Tongue (tissue), 2 donors: ENCODE results near the gene P2RX2. TPM values are rescaled to one million over a fixed set of nuclear protein-coding genes. Genes with fewer than 3 reads are reported as not detected.
A peak's percentile ranks its signal among the peaks of the same experiment; 100 is the strongest.
"Not testable (repeated sequence)": the region's sequence is repeated elsewhere in the genome, so short reads cannot be mapped to it uniquely, and the experiment has no call there.

ENCODE experiments used
- DNase-seq: peaks from one replicate; pipeline ENCODE4 v3.0.0-alpha.2; 2015
- total RNA-seq: library from RNA; depleted of rRNA; stranded (reverse); fragments of >200 nt; gene quantifications from one replicate; pipeline ENCODE4 v1.2.3, GENCODE V29; 2014

P2RX2 gene
- total RNA-seq, 1 donor from 2014 or later, result not detected

DNA sequence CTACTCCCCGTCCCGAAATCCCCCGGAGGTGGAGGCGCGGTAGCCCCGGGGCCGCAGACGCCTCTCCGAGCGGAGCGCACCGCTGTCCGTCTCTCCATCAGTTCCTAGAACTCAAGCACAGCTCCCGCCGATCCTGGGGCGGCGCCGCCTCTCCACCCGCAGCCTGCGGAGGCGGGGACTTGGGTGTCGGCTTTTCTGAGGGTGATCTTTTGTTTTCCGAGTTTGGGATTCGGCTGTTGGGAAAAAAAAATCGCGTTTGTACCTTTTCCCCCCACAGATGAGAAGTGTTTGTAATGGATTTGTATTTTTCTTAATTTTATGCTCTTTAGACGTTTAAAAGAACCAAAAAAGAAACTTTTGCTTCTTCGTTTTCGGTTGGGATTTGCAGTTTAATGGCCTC is 34.8 kb upstream of the P2RX2 start:
- no peak for DNase-seq

DNA sequence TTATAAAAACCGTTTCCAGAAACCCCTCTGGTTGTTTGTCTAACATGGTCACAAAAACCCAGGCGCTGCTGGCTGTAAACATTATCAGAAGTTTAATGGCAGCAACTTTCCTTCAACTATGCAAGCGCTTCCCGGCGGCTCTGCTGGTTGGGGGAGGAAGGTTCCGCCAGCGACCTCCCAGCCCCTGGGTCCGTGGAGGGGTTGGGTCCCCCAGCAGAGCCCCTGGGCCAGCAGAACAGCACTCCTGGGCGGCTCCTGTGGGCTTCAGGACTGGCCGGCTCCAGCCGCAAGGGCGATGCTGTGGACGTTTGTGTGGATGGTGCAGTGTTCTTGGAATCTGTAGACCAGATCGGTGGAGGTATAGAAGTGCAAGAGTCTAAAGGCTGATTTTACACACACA is 34.1 kb upstream of the P2RX2 start:
- no peak for DNase-seq

DNA sequence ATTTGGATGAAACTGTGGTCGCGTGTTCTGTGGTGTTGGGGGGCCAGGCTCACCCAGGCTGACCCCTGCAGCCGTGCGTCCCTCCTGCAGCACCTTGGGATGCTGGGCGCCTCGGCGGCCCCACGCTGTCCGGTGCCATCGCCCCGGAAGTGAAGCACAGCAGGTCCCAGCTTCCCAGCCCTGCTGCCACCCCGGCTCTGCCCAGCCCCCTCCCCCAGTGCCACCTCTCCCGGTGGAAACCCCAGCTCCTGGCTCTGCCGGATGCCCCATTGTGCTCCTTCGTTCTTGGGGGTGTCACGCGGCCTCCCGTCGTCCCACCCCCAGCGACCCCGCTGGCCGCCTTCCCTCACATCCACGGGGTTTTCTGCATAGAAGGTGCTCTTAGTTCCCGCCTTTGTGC is 33.4 kb upstream of the P2RX2 start:
- no peak for DNase-seq

DNA sequence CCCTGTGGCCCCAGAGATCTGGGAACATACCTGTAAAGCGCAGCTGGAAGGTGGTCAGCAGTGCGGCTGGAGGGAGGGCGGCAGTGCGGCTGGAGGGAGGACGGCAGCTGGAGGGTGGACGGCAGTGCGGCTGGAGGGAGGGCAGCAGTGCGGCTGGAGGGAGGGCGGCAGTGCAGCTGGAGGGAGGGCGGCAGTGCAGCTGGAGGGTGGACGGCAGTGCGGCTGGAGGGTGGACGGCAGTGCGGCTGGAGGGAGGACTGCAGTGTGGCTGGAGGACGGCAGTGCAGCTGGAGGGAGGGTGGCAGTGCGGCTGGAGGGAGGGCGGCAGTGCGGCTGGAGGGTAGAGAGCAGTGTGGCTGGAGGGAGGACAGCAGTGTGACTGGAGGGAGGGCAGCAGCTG is 31.6 kb upstream of the P2RX2 start:
- DNase-seq, result no peak

DNA sequence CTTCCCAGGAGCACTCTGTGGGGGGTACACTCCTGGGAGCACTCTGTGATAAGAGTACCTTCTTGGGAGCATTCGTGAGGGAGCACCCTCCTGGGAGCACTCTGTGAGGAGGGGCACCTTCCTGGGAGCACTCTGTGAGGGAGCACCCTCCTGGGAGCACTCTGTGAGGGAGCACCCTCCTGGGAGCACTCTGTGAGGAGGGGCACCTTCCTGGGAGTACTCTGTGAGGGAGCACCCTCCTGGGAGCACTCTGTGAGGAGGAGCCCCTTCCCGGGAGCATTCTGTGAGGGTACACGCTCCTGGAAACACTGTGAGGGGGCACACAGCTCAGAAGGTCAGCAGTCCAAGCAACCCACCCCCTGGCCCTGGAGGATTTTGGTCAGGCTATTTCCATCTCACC is 30.8 kb upstream of the P2RX2 start:
- DNase-seq, result no peak

DNA sequence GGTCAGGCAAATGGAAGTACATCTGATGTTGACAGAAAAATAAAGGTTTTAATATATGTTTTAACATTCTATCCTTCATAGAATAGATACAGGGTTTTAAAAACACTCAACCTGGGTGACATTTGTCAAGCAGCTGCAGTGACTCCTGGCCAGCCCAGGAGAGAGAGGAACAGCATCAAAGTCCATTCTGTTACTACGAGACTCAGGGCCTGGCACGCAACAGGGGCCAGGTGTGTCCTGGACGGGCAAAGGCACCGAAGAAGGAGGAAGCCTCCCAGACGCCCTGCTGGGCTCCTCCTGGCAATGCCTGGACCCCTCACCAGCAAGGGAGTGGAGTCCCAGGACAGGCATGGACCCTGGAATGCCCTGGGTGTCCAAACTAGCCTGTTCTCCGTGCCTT is 30.3 kb upstream of the P2RX2 start:
- no peak for DNase-seq

DNA sequence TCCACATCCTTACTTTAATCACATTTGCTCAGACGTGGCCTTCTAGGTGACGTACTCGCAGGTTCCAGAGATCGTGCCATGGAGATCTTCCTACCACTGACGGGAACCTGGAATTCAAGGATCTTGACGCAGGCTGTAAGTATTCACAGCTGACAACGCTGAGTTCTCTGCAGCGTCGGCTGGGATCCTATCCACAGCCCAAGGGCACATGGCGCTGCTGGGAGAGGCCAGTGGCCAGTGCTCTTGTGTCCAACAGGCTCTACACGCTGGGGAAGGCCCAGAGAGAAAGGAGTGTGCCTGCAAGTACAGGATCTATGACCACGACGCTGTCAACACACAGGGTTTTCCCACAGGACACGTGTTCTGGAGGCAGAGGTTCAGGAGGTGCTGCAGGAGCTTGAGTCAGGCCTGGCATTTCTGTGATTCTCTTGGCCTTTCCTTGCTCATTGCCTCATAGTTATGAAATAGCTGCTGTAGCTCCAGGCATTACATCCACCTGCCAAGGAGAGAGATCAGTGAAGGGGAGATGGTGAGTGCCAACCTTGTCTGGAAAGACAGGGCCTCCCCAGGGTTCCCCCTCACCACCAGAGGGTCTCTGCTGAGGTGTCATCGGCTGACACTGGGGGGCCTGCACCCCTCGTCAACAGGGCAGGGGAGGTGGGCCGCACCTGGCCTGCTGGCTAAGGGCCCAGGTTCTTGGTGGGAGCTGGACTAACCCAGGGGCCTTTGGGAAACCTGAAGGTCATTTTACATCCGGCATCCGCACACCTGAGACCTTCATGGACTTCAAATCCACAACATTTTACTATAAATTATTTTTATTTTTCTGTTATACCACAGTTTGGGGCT is 29.5 kb upstream of the P2RX2 start:
- no peak for DNase-seq

DNA sequence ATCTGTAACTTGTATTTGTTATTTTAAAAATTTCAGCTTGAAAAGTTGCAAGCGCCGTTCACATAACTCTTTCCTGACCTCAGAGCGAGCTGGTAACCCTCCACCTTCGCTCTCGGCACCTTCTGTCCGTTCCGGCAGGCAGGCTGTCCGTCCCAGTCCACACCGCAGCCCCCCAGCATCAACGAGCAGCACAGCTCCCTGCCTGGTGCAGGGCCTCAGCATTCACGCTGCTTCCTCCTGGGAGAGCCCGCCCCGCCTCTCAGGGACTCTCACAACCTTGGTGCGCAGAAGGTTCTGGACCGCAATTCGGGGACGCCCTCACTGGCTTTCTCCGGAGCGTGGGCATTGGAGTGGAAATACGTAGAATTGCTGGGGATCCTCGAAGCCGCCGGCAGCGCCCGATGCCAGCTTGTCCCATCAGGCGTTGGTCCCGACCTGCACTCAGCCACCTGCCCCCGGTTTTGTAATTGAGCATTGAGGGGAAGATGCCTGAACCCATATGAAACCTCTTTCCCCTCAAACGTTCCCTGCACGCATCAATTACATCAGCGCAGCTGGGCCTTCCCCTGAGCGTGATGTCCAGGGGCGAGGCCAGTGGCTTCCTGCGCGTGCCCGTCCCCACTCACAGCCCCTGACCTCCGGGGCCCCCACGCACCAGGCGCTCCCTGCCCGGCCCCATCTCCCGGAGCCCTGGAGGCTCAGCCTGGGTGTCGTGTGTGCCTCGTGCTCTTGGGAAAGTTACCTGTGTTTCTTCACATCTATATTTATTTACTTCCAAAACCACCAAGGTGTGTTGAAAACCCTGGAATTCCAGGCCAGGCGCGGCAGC is 27.3 kb upstream of the P2RX2 start:
- no peak for DNase-seq

DNA sequence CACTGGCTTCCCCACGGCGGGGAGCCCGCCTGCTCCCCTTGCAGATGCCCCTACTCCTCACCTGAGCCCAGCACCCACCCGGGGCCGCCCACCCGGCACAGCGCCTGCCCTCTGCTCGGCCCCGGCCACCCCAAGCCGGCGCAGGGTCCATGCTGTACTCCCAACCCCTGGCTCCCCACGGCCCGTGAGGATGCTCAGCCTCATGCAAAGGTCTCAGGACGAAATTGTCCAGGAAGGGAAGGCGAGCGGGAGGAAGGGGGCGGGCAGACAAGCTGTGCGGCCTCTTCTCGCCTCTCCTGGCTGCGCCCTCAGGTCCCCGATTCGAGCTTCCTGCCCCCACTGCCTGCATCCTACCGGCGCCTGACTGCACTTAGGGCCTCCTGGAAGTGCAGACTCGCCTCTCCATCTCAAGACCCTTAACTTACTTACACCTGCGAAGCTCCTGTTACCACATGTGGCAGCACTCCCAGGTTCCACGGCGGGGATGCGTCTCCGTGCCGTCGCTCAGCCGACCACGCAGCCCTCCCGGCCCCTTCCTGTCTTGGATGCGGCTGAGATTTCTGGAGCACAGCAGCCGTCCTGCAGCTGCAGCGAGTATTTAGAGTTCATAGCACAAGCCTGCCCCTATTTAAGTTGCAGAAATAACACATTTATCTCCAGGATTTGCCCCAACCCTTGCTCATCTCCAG is 26.1 kb upstream of the P2RX2 start:
- DNase-seq, result no peak

DNA sequence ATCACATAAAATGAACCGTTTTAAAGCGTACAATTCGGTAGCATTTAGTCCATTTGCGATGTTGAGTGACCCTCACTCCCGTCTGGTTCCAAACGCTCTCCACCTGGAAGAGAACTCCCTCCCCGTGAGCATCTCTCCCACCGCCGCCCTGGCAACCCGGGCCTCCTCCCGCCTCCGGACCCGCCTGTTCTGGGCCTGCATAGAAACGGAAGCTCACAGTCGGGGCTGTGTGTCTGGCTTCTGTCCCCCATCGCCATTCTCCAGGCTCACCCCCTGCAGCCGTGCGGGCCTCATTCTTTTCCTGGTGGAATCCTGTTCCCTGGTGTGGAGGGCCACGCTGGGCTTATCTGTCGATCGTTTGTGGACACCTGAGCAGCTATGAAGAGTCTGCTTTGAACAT is 25.5 kb upstream of the P2RX2 start:
- DNase-seq, result no peak

DNA sequence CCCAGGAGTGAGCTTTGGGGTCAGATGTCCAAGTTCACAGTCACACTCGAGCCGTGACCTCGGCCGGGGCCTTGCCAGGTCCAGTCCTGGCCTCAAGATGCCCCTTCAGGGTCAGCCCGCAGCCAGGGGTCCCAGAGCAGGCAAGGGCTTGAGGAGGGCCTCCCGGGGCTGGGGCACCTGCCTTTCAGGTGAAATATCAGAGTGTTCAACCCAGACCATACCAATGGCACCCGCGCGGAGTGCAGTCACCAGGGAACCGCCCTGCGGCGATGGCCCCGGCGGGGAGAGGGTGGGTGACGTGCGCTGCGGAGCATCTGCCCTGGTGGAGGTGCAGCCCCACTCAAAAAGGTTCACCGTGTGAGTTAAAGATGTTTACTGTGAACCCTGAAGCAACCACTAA is 25.1 kb upstream of the P2RX2 start:
- no peak for DNase-seq

DNA sequence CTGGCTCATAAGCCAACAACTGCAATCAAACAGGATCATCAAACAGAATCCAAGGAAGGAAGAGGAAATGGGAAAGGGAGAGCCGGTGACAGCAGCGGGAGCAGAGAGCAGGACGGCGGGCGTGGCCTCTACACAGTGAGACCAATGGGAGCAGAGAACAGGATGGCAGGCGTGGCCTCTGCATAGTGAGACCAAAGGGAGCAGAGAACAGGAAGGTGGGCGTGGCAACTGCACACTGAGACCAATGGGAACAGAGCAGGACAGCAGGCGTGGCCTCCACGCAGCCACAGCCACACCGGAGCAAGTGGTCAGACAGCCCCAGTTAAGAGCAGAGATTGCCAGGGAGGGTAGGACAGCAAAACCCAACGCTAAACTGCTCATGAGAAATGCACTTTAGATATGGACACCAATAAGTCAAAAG is 24.6 kb upstream of the P2RX2 start:
- peak; percentile 92 for DNase-seq

DNA sequence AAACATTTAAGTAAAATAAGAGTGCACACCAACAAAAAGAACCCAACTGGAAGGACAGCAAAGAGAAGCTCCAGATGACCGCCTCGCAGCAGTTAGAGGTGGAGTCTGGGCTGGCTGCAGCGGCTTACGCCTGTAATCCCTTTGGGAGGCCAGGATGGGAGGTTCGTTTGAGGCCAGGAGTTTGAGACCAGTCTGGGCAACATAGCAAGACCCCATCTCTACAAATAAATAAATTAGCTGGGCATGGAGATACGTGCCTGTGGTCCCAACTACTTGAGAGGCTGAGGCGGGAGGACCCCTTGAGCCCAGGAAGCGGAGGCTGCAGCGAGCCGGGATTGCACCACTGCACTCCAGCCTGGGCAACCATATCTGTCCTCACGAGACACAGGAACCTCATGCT is 23.4 kb upstream of the P2RX2 start:
- DNase-seq, result no peak

DNA sequence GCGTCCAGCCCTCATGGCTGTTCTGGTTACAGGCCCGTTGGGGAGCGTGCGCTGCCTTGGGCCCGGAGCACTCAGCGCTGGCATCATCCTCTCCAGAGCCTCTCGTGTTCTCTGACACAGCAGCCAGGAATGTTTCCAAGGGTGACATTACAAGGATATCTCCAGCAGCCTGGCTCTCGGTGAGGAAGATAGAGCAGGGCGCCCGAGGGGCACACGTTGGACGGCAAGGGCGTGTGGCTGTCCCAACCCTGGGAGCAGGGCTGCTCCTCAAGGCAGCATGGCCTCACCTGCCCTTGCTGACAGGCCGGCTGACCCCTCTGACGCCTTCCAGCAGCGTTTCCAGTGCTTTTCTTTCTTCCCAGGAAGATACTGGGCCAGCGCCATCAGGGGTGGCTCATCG is 22.6 kb upstream of the P2RX2 start:
- no peak for DNase-seq

DNA sequence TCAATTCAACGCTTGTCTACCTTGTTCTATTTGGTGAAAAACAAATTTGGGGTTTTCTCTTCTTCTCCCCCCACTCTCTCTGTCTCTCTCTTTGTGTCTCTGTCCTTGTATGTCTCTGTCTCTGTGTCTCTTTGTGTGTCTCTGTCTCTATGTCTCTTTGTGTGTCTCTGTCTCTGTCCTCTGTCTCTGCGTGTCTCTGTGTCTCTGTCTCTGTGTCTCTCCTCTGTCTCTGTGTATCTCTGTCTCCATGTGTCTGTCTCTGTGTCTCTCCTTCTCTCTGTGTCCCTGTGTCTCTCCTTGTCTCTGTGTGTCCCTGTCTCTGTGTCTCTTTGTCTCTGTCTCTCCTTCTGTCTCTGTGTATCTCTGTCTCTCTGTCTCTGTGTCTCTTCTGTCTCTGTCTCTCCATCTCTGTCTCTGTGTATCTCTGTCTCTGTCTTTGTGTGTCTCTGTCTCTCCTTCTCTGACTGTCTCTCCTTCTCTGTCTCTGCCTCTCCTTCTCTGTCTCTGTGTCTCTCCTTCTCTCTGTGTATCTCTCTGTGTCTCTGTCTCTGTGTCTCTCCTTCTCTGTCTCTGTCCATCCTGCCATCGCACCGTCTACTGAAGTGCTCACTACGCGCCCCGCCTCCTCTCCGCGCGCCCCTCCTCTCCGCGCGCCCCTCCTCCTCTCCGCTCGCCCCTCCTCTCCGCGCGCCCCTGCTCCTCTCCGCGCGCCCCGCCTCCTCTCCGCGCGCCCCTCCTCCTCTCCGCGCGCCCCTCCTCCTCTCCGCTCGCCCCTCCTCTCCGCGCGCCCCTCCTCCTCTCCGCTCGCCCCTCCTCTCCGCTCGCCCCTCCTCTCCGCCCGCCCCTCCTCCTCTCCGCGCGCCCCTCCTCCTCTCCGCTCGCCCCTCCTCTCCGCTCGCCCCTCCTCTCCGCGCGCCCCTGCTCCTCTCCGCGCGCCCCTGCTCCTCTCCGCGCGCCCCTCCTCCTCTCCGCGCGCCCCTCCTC is 21.0 kb upstream of the P2RX2 start:
- DNase-seq, result peak; percentile 73

DNA sequence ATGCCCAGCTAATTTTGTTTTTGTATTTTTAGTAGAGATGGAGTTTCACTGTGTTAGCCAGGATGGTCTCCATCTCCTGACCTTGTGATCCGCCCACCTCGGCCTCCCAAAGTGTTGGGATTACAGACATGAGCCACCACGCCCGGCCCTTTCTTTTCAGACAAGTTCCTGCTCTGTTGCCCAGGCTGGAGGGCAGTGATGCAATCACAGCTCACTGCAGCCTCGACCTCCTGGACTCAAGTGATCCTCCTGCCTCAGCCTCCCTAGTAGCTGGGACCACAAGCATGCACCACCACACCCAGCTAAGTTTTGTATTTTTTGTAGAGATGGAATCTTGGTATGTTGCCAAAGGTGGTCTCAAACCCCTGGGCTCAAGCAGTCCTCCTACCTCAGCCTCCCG is 19.1 kb upstream of the P2RX2 start:
- not testable (repeated sequence) for DNase-seq

DNA sequence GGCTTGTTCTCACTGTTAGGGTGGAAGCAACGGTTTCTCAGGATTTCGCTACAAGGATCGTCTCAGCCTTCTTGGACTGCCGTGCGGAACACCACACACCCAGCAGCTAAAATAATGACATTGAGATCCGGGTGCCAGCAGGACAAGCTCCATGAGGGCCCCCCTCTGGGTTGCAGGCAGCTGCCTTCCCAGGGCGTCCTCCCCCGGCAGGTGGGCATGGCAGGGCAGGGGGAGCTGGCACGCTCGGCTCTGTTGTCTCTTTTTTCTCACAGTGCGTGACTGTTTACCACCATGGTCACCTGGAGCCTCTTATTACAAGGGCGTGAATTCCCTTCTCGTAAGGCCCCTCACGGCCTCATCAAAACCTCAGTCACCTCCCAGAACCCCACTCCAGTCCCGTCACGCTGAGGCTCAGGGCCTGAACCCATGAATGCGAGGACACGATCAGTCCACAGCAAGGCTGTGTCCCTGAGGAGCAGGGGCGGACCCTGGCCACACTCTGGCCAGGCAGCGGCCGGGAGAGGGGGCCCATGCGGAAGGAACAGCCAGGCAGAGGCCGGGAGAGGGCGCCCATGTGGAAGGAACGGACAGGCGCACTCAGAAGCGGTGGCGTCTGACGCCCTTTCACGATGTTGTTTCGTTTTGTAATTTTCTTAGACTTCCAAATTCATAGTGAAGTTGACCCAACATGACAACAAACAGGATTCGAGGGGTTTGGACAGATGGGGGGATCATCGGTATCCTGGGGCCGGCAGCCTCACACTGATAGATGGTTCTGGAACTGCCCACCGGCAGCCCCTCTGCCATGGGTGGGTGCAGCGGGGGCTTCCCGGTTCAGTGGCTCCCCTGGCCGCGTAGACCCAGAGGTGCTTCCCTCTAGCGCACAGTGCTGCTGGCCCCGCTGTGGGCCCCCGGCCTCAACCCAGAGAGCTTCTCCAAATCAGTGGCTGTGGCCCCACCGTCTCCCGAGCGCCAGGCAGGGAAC is 18.2 kb upstream of the P2RX2 start:
- peak; percentile 84 for DNase-seq

DNA sequence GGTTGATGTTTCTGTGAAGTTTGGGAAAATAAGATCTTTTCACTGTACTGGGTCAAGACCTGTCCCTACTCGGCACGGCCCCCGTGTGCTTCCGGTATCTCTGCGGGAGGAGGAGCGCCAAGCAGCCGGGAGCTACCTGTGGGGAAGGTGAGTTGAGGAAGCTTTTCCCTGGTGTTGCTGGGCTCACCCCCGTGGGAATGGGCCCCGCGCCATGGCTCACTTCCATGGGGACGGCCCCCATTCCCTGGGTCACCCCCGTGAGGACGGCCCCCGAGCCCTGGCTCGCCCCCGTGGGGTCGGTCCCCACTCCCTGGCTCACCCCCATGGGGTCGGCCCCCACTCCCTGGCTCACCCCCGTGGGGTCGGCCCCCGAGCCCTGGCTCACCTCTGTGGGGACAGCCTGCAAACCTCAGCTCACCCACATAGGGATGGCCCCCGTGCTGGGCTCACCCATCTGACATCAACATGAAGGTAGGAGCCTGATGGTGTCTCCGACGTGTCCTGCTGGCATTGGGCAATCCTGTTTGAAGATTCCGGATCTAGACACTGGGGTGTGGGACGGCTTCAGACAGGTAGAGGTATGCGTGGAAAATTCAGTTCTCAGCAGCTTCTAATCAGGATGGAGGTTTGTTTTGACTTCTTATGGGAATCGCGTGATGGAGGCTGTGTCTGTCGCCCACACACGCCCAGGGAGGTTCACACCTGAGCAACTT is 17.2 kb upstream of the P2RX2 start:
- no peak for DNase-seq

DNA sequence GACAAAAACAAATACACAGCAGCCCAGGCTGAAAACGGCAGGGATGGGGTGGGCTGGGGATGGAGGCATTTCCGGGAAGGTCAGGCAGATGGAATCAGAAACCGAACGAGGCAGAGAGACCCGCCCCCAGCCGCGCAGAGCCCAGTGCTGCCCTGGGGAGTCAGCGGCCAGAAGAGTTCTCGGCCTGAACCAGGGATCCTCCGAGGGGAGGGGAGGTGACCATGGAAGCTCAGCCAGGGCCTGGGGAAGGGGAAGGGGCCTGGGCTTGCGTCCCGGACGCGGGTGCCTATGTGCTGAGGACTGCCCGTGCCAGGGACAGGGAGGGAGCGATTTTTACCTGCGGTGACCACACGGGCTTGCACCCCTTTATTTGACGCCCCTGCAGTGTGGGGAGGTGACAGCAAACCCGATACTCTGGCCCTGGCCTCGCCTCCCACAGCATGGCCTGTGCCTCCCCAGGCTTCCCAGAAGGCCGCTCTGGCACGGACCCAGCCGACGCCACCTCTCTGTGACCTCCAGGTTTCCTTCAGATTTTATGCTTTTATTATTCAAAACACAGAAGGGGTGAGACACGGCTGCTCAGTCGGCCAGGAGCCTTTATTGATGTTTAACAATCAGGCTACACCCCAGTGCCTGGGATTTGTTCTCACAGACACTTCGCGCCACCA is 15.9 kb upstream of the P2RX2 start:
- DNase-seq, result peak; percentile 59
